Measurements from ENCODE around the gene IGF2BP3. TPM values are rescaled to one million over a fixed set of nuclear protein-coding genes. Genes with fewer than 3 reads are reported as not detected.

IGF2BP3 gene
- total and polyA plus RNA-seq, 10 of the 15 experiments (the other 5 are each of a cell fraction or from before 2014, with no cell fraction given), result 4.6 to 61.2 (median 36.9) TPM

DNA sequence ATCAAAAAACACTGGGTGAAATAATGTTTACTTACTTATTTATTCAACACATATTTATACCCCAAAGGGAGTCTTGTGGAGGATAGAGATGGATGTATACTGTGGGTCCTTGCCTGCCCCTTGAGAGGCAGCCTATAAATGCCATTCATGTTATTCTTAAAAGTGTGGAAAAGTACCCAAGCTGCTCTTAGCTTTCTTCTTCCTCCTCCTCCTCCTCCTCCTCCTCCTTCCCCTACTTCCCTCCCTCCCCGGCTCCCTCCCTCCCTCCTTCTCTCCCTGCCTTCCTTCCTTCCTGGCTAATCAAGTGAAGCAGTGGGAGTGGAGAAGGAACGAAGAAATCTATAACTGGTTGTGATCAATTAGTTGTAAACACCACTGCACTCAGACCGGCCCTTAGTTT is 21.2 kb upstream of the IGF2BP3 start (continued):
- TF ChIP-seq STAT3 (IDR thresholded peaks at IDR 0.05; ENCODE audit: low read depth, low read length), result no peak
- no peak for TF ChIP-seq BCL11A (IDR thresholded peaks at IDR 0.05; ENCODE audit: low read depth, low read length)
- no peak for TF ChIP-seq ATF2 (IDR thresholded peaks at IDR 0.05; ENCODE audit: low read length)
- TF ChIP-seq E2F8 (IDR thresholded peaks at IDR 0.05; ENCODE audit: low read depth, partially characterized antibody), result no peak
- TF ChIP-seq, protein P1, sequence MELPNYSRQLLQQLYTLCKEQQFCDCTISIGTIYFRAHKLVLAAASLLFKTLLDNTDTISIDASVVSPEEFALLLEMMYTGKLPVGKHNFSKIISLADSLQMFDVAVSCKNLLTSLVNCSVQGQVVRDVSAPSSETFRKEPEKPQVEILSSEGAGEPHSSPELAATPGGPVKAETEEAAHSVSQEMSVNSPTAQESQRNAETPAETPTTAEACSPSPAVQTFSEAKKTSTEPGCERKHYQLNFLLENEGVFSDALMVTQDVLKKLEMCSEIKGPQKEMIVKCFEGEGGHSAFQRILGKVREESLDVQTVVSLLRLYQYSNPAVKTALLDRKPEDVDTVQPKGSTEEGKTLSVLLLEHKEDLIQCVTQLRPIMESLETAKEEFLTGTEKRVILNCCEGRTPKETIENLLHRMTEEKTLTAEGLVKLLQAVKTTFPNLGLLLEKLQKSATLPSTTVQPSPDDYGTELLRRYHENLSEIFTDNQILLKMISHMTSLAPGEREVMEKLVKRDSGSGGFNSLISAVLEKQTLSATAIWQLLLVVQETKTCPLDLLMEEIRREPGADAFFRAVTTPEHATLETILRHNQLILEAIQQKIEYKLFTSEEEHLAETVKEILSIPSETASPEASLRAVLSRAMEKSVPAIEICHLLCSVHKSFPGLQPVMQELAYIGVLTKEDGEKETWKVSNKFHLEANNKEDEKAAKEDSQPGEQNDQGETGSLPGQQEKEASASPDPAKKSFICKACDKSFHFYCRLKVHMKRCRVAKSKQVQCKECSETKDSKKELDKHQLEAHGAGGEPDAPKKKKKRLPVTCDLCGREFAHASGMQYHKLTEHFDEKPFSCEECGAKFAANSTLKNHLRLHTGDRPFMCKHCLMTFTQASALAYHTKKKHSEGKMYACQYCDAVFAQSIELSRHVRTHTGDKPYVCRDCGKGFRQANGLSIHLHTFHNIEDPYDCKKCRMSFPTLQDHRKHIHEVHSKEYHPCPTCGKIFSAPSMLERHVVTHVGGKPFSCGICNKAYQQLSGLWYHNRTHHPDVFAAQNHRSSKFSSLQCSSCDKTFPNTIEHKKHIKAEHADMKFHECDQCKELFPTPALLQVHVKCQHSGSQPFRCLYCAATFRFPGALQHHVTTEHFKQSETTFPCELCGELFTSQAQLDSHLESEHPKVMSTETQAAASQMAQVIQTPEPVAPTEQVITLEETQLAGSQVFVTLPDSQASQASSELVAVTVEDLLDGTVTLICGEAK (IDR thresholded peaks at IDR 0.05; ENCODE audit: borderline replicate concordance), result no peak
- TF ChIP-seq NR2C1 (IDR thresholded peaks at IDR 0.05), result no peak
- TF ChIP-seq YBX1 (IDR thresholded peaks at IDR 0.05), result no peak
- TF ChIP-seq NR2C2 (IDR thresholded peaks at IDR 0.05; ENCODE audit: borderline replicate concordance, control insufficient read depth, insufficient read length, low read depth), result no peak
- TF ChIP-seq, protein P2, sequence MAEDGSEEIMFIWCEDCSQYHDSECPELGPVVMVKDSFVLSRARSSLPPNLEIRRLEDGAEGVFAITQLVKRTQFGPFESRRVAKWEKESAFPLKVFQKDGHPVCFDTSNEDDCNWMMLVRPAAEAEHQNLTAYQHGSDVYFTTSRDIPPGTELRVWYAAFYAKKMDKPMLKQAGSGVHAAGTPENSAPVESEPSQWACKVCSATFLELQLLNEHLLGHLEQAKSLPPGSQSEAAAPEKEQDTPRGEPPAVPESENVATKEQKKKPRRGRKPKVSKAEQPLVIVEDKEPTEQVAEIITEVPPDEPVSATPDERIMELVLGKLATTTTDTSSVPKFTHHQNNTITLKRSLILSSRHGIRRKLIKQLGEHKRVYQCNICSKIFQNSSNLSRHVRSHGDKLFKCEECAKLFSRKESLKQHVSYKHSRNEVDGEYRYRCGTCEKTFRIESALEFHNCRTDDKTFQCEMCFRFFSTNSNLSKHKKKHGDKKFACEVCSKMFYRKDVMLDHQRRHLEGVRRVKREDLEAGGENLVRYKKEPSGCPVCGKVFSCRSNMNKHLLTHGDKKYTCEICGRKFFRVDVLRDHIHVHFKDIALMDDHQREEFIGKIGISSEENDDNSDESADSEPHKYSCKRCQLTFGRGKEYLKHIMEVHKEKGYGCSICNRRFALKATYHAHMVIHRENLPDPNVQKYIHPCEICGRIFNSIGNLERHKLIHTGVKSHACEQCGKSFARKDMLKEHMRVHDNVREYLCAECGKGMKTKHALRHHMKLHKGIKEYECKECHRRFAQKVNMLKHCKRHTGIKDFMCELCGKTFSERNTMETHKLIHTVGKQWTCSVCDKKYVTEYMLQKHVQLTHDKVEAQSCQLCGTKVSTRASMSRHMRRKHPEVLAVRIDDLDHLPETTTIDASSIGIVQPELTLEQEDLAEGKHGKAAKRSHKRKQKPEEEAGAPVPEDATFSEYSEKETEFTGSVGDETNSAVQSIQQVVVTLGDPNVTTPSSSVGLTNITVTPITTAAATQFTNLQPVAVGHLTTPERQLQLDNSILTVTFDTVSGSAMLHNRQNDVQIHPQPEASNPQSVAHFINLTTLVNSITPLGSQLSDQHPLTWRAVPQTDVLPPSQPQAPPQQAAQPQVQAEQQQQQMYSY (CRISPR knock-in tag; IDR thresholded peaks at IDR 0.05), result no peak
- no peak for TF ChIP-seq FOXK2 (IDR thresholded peaks at IDR 0.05)
- no peak for TF ChIP-seq BCLAF1 (IDR thresholded peaks at IDR 0.05)
- TF ChIP-seq SP1 (IDR thresholded peaks at IDR 0.05; ENCODE audit: low read depth, low read length), result no peak

Measured in GM12878 (cell line).